COLO668 (cell line): ENCODE results near the gene GGT6.

Experiments
- DNase-seq: peaks from one replicate; lab custom pipeline; 2025; ENCODE audit not compliant: unreplicated experiment; lab: John Stamatoyannopoulos, UW

The GGT6 gene

DNA sequence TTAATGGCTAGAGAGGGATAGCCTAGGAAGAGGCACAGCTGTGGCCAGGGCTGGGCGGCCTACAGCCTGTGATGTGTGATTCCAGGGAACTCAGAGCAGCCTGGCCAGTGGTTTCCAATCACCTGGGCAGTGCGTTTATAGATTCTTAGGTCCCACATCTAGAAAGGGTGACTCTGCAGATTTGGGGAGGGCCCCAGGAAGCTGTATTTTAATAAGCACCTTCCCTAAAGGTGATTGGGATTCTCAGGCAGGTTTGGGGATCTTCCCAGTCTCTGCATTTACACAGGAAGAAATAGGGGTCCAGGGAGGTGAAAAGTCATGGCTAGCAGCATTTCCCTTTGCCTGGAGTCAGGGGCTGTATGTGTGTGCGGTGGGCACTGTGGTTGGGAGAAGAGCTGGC is 52.2 kb downstream of the GGT6 start:
- no peak for DNase-seq

DNA sequence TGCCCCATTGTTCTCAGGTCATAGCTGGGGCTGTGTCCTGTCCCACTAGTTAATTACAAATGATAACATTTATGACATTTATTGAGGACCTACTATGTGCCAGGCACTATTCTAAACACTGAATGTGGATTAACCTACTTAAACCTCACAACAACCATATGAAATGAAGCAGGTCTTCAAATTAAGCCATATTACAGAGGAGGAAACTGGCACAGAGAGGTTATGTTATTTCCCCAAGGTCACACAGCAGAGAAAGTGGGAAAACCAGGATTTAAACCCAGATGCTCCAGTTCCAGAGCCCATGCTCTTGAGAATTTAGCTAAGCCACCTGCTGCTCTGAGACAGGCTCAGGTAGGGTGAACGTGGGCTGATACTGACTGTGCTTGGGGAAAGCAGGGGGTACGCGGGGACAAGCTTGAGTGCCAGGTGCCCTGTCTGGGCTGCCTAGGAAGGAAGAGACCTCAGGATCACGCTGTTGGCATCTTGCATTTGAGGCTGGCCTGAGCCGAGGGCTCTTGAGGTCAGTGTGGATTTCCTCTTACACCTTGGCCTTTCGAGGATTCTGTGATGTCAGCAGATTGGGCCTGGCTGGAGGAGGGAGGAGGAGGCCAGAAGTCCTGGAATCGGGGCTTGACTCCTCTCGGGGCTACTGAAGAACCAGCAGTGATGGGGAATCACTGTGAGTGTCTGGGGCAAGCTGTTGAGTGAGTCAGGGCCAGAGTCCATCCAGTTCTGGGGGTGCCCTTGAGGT is 52.8 kb downstream of the GGT6 start:
- no peak for DNase-seq
